ENCODE results near the gene ABLIM2. TPM values are rescaled to one million over a fixed set of nuclear protein-coding genes. Genes with fewer than 3 reads are reported as not detected.

The ABLIM2 gene
- total and polyA plus RNA-seq, 2 of the 13 experiments (the other 11 are each of a cell fraction or from before 2014, with no cell fraction given): 0.20 to 0.37 TPM

DNA sequence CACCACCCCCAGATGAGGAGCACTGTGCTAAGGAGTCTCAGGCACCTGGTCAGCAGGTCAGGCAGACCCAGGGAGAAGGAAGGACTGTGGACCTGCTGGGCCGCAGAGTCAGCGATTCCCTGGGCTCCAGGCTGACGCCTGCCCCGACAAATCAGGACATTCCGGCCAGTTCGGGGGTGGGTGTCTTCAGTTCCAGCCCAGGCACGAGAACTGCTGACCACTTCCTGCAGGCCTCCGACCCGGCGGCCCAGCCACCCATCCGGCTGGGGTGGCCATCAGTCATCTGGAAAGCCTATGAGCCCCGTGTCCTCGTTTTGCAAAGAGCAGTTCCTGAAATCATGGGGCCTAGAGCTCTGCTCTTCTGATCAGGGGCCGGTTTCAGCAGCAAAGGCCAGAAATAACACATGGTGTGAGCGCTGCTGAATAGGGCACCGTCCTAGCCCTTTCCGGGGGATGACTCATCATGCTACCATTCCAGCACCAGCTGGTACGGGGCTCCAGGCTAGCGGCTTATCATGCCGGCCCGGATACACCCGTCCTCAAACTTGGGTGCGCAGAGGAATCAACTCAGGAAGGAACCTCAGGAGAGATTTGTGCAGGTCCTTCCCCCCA, 32.6 kb upstream of the ABLIM2 start (continued):
- no peak for TF ChIP-seq ZNF280D (CRISPR knock-in tag; IDR thresholded peaks at IDR 0.05)
- peak; percentile 24 for TF ChIP-seq XRCC5 (optimal IDR thresholded peaks at IDR 0.05; ENCODE audit: low read length)
- peak; percentile 92 for TF ChIP-seq TFAP4 (IDR thresholded peaks at IDR 0.05; ENCODE audit: borderline replicate concordance, low read depth)
- TF ChIP-seq NPAS2 (CRISPR knock-in tag; IDR thresholded peaks at IDR 0.05; ENCODE audit: borderline replicate concordance): no peak
- TF ChIP-seq, protein P1, sequence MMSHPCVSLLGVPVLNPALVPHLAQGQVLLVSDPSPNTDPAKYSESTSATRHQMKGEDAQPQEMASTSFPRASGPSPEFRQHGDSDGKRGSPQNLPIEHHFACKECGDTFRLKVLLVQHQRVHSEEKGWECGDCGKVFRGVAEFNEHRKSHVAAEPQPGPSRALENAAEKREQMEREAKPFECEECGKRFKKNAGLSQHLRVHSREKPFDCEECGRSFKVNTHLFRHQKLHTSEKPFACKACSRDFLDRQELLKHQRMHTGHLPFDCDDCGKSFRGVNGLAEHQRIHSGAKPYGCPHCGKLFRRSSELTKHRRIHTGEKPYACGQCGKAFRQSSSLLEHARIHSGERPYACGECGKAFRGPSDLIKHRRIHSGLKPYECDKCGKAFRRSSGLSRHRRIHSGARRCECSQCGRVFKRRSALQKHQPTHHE (CRISPR knock-in tag; IDR thresholded peaks at IDR 0.05; ENCODE audit: borderline replicate concordance): no peak
- no peak for TF ChIP-seq LCORL (IDR thresholded peaks at IDR 0.05)
- TF ChIP-seq LCORL (CRISPR knock-in tag; IDR thresholded peaks at IDR 0.05): 0 out of 2 replicates have a peak, but pooled peaks have one; percentile 31
- no peak for TF ChIP-seq ZNF709 (CRISPR knock-in tag; IDR thresholded peaks at IDR 0.05)
- TF ChIP-seq, protein P2, sequence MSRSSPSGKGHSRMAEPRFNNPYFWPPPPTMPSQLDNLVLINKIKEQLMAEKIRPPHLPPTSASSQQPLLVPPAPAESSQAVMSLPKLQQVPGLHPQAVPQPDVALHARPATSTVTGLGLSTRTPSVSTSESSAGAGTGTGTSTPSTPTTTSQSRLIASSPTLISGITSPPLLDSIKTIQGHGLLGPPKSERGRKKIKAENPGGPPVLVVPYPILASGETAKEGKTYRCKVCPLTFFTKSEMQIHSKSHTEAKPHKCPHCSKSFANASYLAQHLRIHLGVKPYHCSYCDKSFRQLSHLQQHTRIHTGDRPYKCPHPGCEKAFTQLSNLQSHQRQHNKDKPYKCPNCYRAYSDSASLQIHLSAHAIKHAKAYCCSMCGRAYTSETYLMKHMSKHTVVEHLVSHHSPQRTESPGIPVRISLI (CRISPR knock-in tag; IDR thresholded peaks at IDR 0.05; ENCODE audit: borderline replicate concordance): no peak
- TF ChIP-seq SMYD3 (CRISPR knock-in tag; IDR thresholded peaks at IDR 0.05): no peak
- TF ChIP-seq DMAP1 (CRISPR knock-in tag; IDR thresholded peaks at IDR 0.05): no peak
- TF ChIP-seq MAX (IDR thresholded peaks at IDR 0.05): 0 out of 2 replicates have a peak, but pooled peaks have one; percentile 24
- TF ChIP-seq ZNF350 (CRISPR knock-in tag; IDR thresholded peaks at IDR 0.05; ENCODE audit: borderline replicate concordance, low read depth): no peak; the same call in 1 of the 2 replicates
- TF ChIP-seq, protein P3, sequence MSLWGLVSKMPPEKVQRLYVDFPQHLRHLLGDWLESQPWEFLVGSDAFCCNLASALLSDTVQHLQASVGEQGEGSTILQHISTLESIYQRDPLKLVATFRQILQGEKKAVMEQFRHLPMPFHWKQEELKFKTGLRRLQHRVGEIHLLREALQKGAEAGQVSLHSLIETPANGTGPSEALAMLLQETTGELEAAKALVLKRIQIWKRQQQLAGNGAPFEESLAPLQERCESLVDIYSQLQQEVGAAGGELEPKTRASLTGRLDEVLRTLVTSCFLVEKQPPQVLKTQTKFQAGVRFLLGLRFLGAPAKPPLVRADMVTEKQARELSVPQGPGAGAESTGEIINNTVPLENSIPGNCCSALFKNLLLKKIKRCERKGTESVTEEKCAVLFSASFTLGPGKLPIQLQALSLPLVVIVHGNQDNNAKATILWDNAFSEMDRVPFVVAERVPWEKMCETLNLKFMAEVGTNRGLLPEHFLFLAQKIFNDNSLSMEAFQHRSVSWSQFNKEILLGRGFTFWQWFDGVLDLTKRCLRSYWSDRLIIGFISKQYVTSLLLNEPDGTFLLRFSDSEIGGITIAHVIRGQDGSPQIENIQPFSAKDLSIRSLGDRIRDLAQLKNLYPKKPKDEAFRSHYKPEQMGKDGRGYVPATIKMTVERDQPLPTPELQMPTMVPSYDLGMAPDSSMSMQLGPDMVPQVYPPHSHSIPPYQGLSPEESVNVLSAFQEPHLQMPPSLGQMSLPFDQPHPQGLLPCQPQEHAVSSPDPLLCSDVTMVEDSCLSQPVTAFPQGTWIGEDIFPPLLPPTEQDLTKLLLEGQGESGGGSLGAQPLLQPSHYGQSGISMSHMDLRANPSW (CRISPR knock-in tag; IDR thresholded peaks at IDR 0.05; ENCODE audit: borderline replicate concordance): no peak
- TF ChIP-seq ZFP36L2 (CRISPR knock-in tag; IDR thresholded peaks at IDR 0.05): no peak
- peak; percentile 71; the same call in 1 of the 2 replicates for TF ChIP-seq JUND (CRISPR knock-in tag; IDR thresholded peaks at IDR 0.05)
- no peak for TF ChIP-seq ZSCAN29 (CRISPR knock-in tag; conservative IDR thresholded peaks at IDR 0.05)
- no peak for TF ChIP-seq POGZ (CRISPR knock-in tag; IDR thresholded peaks at IDR 0.05)
- TF ChIP-seq TARDBP (CRISPR knock-in tag; IDR thresholded peaks at IDR 0.05): no peak
- no peak for TF ChIP-seq HHEX (CRISPR knock-in tag; IDR thresholded peaks at IDR 0.05)

Data from HepG2 (cell line).